KMS-11 (cell line): ENCODE results near the gene PRICKLE4.

ENCODE experiments used
- H2AFZ ChIP-seq: fragments of 200-600 bp; sonication (generic); 2 replicates; pipeline ENCODE4 v1.6.1; 2016; ENCODE audit warnings: antibody characterized with exemption, mixed run types, low read depth
- H3K27ac ChIP-seq: fragments of 200-600 bp; sonication (generic); 2 replicates; pipeline ENCODE4 v1.6.1; 2016; ENCODE audit warnings: mild to moderate bottlenecking, mixed run types
- H3K27me3 ChIP-seq: fragments of 200-600 bp; sonication (generic); 2 replicates; pipeline ENCODE4 v1.6.1; 2017; ENCODE audit warnings: mild to moderate bottlenecking, low read depth, mixed run types, moderate library complexity; ENCODE audit not compliant: insufficient read depth
- H3K36me3 ChIP-seq: fragments of 200-600 bp; sonication (generic); 2 replicates; pipeline ENCODE4 v1.6.1; 2017; ENCODE audit warnings: mild to moderate bottlenecking, mixed run types; ENCODE audit not compliant: insufficient read depth
- H3K4me1 ChIP-seq: fragments of 200-600 bp; sonication (generic); 2 replicates; pipeline ENCODE4 v1.6.1; 2016; ENCODE audit warnings: mild to moderate bottlenecking, low read depth, mixed run types; ENCODE audit not compliant: poor library complexity, severe bottlenecking
- H3K4me2 ChIP-seq: fragments of 200-600 bp; sonication (generic); 2 replicates; pipeline ENCODE4 v1.7.0; 2016; ENCODE audit warnings: mild to moderate bottlenecking, mixed run types
- H3K4me3 ChIP-seq: fragments of 200-600 bp; sonication (generic); IDR thresholded peaks from 2 replicates; pipeline ENCODE4 v1.6.1; 2017; ENCODE audit warnings: low read depth, low read length, mixed read lengths; ENCODE audit not compliant: insufficient read depth
- H3K79me2 ChIP-seq: fragments of 200-600 bp; sonication (generic); 2 replicates; pipeline ENCODE4 v1.6.1; 2016; ENCODE audit warnings: low read depth, mixed run types; ENCODE audit not compliant: insufficient read depth
- H3K9ac ChIP-seq: fragments of 200-600 bp; sonication (generic); 2 replicates; pipeline ENCODE4 v1.6.1; 2016; ENCODE audit warnings: mild to moderate bottlenecking, mixed run types
- H4K20me1 ChIP-seq: fragments of 200-600 bp; sonication (generic); 2 replicates; pipeline ENCODE4 v1.6.1; 2016; ENCODE audit warnings: mild to moderate bottlenecking, mixed run types; ENCODE audit not compliant: insufficient read depth
- CTCF ChIP-seq: fragments of 200-600 bp; sonication (generic); conservative IDR thresholded peaks from 2 replicates; pipeline ENCODE4 v1.6.1; 2017; ENCODE audit warnings: low read depth, mild to moderate bottlenecking, antibody characterized with exemption, low read length, moderate library complexity, mixed read lengths

Gene PRICKLE4

GRCh38 chr6:41733360-41733706 is 47.2 kb upstream of the PRICKLE4 start:
- peak overlapping the region; percentile 43; the same call in 1 of the 2 replicates for H3K9ac ChIP-seq
- peak overlapping the region; percentile 13; the same call in 1 of the 2 replicates for H2AFZ ChIP-seq
- no peaks in the 10 kb centered on the region for H3K36me3 ChIP-seq
- peaks cover 18% of the 10 kb centered on the region; the same call in 1 of the 2 replicates for H3K79me2 ChIP-seq
- no peaks in the 10 kb centered on the region for H4K20me1 ChIP-seq
- H3K27me3 ChIP-seq, result no peaks in the 10 kb centered on the region
- peak overlapping the region; percentile 74 for H3K27ac ChIP-seq
- no peak overlapping the region for H3K4me3 ChIP-seq
- TF ChIP-seq CTCF, result no peak
- peaks cover 34% of the 10 kb centered on the region for H3K4me1 ChIP-seq
- H3K4me2 ChIP-seq, result peak overlapping the region; percentile 86

- Histone ChIP-seq H3K27ac (peak overlapping the region; percentile 74), H3K4me1 (peaks cover 34% of the 10 kb centered on the region), H3K27me3 (no peaks in the 10 kb centered on the region), H3K79me2 (peaks cover 18% of the 10 kb centered on the region; the same call in 1 of the 2 replicates), H2AFZ (peak overlapping the region; percentile 13), H3K4me2 (peak overlapping the region; percentile 86), H3K9ac (peak overlapping the region; percentile 43; the same call in 1 of the 2 replicates), H3K4me3 (no peak overlapping the region), H4K20me1 (no peaks in the 10 kb centered on the region), H3K36me3 (no peaks in the 10 kb centered on the region)
- TF ChIP-seq CTCF, result no peak
Measured at GRCh38 chr6:41733707-41734665, 46.6 kb upstream of the PRICKLE4 start.

GRCh38 chr6:41734666-41735426 is 45.7 kb upstream of the PRICKLE4 start:
- TF ChIP-seq CTCF, result no peak
- H3K27ac ChIP-seq, result peak overlapping the region; percentile 39
- peaks cover 34% of the 10 kb centered on the region for H3K4me1 ChIP-seq
- H3K27me3 ChIP-seq, result no peaks in the 10 kb centered on the region
- no peaks in the 10 kb centered on the region for H4K20me1 ChIP-seq
- peaks cover 18% of the 10 kb centered on the region; the same call in 1 of the 2 replicates for H3K79me2 ChIP-seq
- no peaks in the 10 kb centered on the region for H3K36me3 ChIP-seq
- H3K4me3 ChIP-seq, result no peak overlapping the region
- peak overlapping the region; percentile 66 for H3K9ac ChIP-seq
- peak overlapping the region; percentile 56 for H2AFZ ChIP-seq
- H3K4me2 ChIP-seq, result peak overlapping the region; percentile 42

- H3K4me2 ChIP-seq, result peak within 1 kb of the TSS; percentile 42
- H3K9ac ChIP-seq, result peak within 1 kb of the TSS; percentile 66
- no peaks in the 10 kb centered on the region for H3K27me3 ChIP-seq
- H3K79me2 ChIP-seq, result peaks cover 18% of the 10 kb centered on the region; the same call in 1 of the 2 replicates
- H3K4me1 ChIP-seq, result peaks cover 30% of the 10 kb centered on the region
- no peak within 1 kb of the TSS for H3K4me3 ChIP-seq
- peak within 1 kb of the TSS; percentile 39 for H3K27ac ChIP-seq
- H3K36me3 ChIP-seq, result no peaks in the 10 kb centered on the region
- peak; percentile 68 for TF ChIP-seq CTCF
- no peaks in the 10 kb centered on the region for H4K20me1 ChIP-seq
- peak within 1 kb of the TSS; percentile 56 for H2AFZ ChIP-seq
Measured at GRCh38 chr6:41735427-41736185, 45.0 kb upstream of the PRICKLE4 start, which contains the start of gene TFEB. Gene TFEB, minus strand, starts transcription at chr6:41735608. Its CDS starts 44,395 bp downstream, at chr6:41691213.
